Upper lobe of right lung (tissue), 1 donor: Measurements from ENCODE around the gene SLC22A5. TPM values are rescaled to one million over a fixed set of nuclear protein-coding genes. Genes with fewer than 3 reads are reported as not detected.

Source experiments
- ATAC-seq: fragments of 200-7000 bp; cut with Tn5 transposase; one replicate; pipeline ENCODE4 v1.9.1; 2020; ENCODE audit warnings: mild to moderate bottlenecking, moderate library complexity
- DNase-seq: peaks from one replicate; pipeline ENCODE4 v3.0.0-alpha.2; 2020
- H3K27ac ChIP-seq: fragments of 200-600 bp; one replicate; pipeline ENCODE4 v1.8.0; 2022
- H3K27me3 ChIP-seq: fragments of 200-600 bp; one replicate; pipeline ENCODE4 v1.8.0; 2022; ENCODE audit warnings: mild to moderate bottlenecking
- H3K36me3 ChIP-seq: fragments of 200-600 bp; one replicate; pipeline ENCODE4 v1.8.0; 2022
- H3K4me1 ChIP-seq: fragments of 200-600 bp; one replicate; pipeline ENCODE4 v1.8.0; 2022
- H3K4me3 ChIP-seq: fragments of 200-600 bp; one replicate; pipeline ENCODE4 v1.8.0; 2022; ENCODE audit warnings: mild to moderate bottlenecking
- H3K9me3 ChIP-seq: fragments of 200-600 bp; one replicate; pipeline ENCODE4 v1.8.0; 2022
- CTCF ChIP-seq: fragments of 200-600 bp; IDR thresholded peaks from one replicate; pipeline ENCODE4 v1.8.0; 2022; ENCODE audit warnings: antibody characterized with exemption
- intact Hi-C: fragments of 100-400 bp; cut with DNase I; formaldehyde crosslinking; loops from one replicate; pipeline ENCODE4 v1.11.0; 2022
- total RNA-seq: library from RNA; stranded (reverse); fragmentation: NEBNext Ultra II Directional; extraction: Animal tissue kit (Norgen Biotek cat#: 25700); gene quantifications from one replicate; pipeline ENCODE4 v1.2.1, GENCODE V29; 2021
- donor health status: DM: no; HTN: yes; CAD: no; lungs with severe emphysema.

The SLC22A5 gene
- total RNA-seq, 1 donor from 2014 or later, result 10.2 TPM

DNA sequence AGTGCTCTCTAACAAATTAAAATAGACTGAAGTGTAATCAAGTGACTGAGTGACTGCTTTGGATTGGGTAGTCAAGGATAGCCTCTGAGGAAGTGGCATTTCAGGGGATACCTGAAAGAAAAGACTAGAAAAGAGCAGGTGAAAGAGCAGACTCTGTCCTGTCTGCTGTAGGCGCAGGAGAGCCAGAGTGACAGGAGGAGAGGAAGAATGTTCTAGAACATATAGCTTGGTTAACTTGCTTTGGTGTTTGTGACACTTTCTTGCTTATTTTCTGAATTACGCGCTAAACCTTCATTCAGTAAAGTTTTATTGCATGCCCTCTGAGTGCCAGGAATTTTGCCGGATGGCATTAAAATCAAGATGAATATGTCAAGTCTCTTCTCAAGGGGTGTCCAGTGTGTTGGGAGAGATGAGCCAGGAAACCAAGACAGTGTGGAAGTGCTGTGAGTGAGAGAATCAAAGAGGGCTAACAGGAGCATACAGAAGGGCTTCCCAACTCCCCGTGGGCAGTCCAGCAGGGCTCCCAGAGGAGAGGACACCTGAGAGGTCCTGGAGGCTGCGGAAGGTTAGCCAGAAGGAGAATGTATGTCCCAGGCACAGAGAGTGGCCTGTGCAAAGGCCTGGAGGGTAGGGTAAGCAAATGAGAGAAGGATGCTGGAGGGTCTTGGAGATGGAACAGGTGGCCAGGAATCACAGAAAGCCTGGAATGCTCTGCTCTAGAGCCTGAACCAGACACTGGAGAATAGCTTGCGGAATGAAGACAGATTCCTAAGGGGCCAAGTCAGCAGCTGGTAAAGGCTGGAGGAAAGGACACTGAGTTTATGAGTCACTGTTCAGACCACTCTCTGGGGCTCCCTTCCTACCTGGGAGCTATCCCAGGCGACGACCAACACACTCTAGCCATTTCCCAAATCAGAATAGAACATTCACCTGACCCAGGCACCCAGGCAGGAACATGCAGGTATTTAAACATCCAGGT, 59.3 kb downstream of the SLC22A5 start:
- Histone ChIP-seq H3K4me3 (no peak overlapping the region), H3K4me1 (peaks cover 90% of the 10 kb centered on the region), H3K27ac (peak overlapping the region; percentile 94), H3K27me3 (no peaks in the 10 kb centered on the region), H3K9me3 (no peaks in the 10 kb centered on the region), H3K36me3 (no peaks in the 10 kb centered on the region)
- intact Hi-C loops, result no loop called here
- DNase-seq, result no peak
- ATAC-seq, result no peak
- TF ChIP-seq CTCF, result no peak

DNA sequence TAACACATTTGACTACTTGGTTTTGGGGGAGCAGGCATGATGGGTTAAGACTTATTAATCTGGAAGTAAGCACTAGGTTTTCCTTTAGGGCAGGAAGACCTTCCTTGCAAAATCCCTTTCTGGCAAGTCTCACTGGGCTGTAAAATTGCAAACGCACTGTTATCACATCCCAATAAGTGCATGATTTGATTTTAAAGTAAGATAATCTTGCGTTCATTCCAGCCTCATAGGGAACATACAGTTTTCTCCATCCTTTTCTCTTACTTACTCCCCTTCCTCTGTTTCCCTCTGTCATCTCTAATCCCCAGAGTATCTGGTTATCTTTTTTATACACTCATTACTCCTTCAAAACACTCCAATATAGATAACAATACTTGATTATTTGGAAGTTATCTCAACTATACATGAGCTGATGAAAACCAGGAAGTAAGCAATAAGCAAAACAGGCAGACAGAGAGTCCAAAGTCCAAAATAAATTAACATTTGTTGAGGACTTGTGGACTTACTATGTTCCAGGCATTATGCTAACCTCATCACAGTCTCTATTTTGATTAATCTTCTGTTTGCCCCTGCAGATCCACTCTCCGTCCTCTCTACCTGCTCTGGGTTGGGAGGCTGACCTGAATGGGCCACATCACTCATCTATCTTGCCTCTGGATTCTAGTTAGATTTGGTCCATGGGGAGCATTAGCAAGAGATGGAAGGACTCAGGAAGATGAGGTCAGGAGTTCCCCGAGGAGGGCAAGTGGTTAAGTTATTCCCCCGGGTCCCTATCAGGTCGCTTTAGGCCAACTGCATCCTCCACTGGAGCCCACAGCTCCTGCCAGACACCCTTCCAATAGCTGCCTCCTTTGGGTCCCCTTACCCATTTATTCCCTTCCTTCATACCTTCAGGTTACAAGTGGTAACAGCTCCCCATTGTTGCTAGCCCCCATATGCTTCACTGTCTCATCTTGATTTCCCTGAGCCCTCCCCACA, 60.2 kb downstream of the SLC22A5 start:
- H3K27ac ChIP-seq, result peak overlapping the region; percentile 94
- ATAC-seq (no peak), DNase-seq (no peak)
- no peaks in the 10 kb centered on the region for H3K27me3 ChIP-seq
- peaks cover 84% of the 10 kb centered on the region for H3K4me1 ChIP-seq
- H3K36me3 ChIP-seq, result no peaks in the 10 kb centered on the region
- H3K9me3 ChIP-seq, result no peaks in the 10 kb centered on the region
- intact Hi-C loops, result no loop called here
- TF ChIP-seq CTCF, result no peak
- no peak overlapping the region for H3K4me3 ChIP-seq

GRCh38 chr5:132430746-132431145, 61.2 kb downstream of the SLC22A5 start:
- no peak overlapping the region for H3K4me3 ChIP-seq
- no peak for ATAC-seq
- intact Hi-C loops, result no loop called here
- H3K4me1 ChIP-seq, result peaks cover 84% of the 10 kb centered on the region
- no peak for DNase-seq
- TF ChIP-seq CTCF, result no peak
- H3K36me3 ChIP-seq, result no peaks in the 10 kb centered on the region
- peak overlapping the region; percentile 25 for H3K27ac ChIP-seq
- H3K9me3 ChIP-seq, result no peaks in the 10 kb centered on the region
- H3K27me3 ChIP-seq, result no peaks in the 10 kb centered on the region

- Histone ChIP-seq H3K27ac (peak overlapping the region; percentile 25), H3K27me3 (no peaks in the 10 kb centered on the region), H3K36me3 (no peaks in the 10 kb centered on the region), H3K9me3 (no peaks in the 10 kb centered on the region), H3K4me1 (peaks cover 84% of the 10 kb centered on the region), H3K4me3 (no peak overlapping the region)
- no peak for TF ChIP-seq CTCF
- intact Hi-C loops, result no loop called here
- DNase-seq (no peak), ATAC-seq (peak; percentile 24)
Measured at GRCh38 chr5:132431632-132432031, 62.1 kb downstream of the SLC22A5 start.

GRCh38 chr5:132433141-132433540, 63.6 kb downstream of the SLC22A5 start:
- no peaks in the 10 kb centered on the region for H3K27me3 ChIP-seq
- H3K27ac ChIP-seq, result peak overlapping the region; percentile 20
- no peaks in the 10 kb centered on the region for H3K9me3 ChIP-seq
- H3K4me3 ChIP-seq, result no peak overlapping the region
- TF ChIP-seq CTCF, result no peak
- H3K4me1 ChIP-seq, result peaks cover 84% of the 10 kb centered on the region
- H3K36me3 ChIP-seq, result no peaks in the 10 kb centered on the region
- intact Hi-C loops, result no loop called here
- no peak for DNase-seq
- no peak for ATAC-seq
